ENCODE results near the gene SV2C.

SV2C gene

DNA sequence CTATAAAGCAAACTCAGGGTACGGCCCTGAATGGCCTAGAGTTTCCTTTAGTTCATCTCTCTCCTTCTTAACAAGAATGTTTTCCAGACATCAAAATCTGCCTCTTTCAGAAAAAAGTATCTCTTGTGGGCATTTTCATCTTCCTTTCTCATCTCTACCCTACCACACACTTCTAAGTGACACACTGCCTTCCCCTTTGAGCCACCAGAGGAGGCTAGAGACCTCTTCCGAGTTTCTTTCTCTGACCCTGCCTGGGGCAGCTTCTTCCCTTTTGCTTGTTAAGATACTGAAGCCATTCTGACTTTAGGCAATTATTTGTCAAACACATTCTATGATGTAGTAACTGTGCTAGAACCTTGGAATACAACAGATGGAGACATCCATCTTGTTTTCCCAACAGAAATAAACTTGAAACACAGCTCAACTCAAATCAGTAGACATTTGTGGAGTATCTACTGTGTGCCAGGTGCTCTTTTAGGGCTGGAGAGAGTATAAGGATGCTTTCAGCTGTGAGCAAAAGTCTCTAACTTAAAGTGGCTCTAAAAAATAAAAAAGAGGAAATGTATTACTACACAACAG, 8.6 kb upstream of the SV2C start:
- Histone ChIP-seq H3K9me3 (no peaks in the 10 kb centered on the region), H3K36me3 (no peaks in the 10 kb centered on the region), H3K27me3 (peaks cover 0 to 3% of the 10 kb centered on the region in 2 donors), H3K4me3 (no peak overlapping the region), H3K27ac (no peak overlapping the region), H3K4me1 (no peaks in the 10 kb centered on the region)
- intact Hi-C loops (cut with DNase I; ENCODE audit: low total_unique reads), result no loop called here
- TF ChIP-seq, protein P1, sequence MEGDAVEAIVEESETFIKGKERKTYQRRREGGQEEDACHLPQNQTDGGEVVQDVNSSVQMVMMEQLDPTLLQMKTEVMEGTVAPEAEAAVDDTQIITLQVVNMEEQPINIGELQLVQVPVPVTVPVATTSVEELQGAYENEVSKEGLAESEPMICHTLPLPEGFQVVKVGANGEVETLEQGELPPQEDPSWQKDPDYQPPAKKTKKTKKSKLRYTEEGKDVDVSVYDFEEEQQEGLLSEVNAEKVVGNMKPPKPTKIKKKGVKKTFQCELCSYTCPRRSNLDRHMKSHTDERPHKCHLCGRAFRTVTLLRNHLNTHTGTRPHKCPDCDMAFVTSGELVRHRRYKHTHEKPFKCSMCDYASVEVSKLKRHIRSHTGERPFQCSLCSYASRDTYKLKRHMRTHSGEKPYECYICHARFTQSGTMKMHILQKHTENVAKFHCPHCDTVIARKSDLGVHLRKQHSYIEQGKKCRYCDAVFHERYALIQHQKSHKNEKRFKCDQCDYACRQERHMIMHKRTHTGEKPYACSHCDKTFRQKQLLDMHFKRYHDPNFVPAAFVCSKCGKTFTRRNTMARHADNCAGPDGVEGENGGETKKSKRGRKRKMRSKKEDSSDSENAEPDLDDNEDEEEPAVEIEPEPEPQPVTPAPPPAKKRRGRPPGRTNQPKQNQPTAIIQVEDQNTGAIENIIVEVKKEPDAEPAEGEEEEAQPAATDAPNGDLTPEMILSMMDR (IDR thresholded peaks at IDR 0.05), result no peak
- no peak for DNase-seq

DNA sequence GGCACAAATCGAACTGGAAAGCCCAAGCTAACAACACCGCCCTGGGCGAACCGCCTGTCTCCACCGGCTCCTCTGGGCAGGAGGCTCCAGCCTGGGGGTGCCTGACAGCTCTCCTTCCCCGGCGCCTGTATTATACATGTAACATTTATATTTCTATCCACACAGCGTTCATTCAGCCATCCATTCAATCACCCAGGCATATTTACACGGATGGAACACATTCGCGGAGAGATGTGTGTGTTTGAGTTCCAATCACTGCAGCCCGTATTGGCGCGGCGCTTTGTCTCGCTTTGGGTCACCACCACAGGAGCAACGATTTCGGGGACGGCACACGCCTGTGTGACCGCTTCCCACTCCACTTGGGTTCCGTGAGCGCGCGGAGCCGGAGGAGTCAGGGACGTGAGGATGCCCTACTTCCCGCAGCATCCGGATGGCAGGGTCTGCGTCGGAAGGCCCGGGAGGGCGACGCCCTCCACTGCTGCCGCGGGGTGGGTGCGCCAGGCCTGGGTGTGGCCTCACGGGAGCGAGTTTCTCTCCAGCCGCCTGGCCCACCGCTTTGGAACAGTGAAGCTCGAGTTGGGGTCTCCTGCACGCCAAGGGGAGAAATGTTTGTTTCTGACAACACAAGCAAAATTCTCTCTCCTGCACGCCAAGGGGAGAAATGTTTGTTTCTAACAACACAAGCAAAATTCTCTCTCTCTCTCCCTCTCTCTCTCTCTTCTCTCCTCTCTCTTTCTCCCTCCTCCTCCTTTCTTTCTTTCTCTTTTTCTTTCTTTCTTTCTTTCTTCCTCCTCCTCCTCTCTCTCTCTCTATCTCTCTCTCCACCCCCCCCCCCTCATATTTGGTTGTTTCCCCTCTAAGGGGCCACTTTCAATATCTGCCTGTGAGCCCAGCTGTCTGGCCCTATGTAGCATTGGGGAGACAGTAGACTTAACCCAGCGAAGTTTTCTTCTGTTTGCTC, 1.1 kb upstream of the SV2C start:
- intact Hi-C loops (cut with DNase I; ENCODE audit: low total_unique reads), result no loop called here
- H3K4me3 ChIP-seq, result no peak overlapping the region
- TF ChIP-seq, protein P1 (IDR thresholded peaks at IDR 0.05), result no peak
- peaks cover 0 to 36% (median 26%) of the 10 kb centered on the region in 4 donors for H3K4me1 ChIP-seq
- H3K27me3 ChIP-seq, result peaks cover 0 to 42% of the 10 kb centered on the region in 2 donors
- H3K27ac ChIP-seq, result no peak overlapping the region
- H3K9me3 ChIP-seq, result no peaks in the 10 kb centered on the region
- no peaks in the 10 kb centered on the region for H3K36me3 ChIP-seq
- DNase-seq, result no peak

DNA sequence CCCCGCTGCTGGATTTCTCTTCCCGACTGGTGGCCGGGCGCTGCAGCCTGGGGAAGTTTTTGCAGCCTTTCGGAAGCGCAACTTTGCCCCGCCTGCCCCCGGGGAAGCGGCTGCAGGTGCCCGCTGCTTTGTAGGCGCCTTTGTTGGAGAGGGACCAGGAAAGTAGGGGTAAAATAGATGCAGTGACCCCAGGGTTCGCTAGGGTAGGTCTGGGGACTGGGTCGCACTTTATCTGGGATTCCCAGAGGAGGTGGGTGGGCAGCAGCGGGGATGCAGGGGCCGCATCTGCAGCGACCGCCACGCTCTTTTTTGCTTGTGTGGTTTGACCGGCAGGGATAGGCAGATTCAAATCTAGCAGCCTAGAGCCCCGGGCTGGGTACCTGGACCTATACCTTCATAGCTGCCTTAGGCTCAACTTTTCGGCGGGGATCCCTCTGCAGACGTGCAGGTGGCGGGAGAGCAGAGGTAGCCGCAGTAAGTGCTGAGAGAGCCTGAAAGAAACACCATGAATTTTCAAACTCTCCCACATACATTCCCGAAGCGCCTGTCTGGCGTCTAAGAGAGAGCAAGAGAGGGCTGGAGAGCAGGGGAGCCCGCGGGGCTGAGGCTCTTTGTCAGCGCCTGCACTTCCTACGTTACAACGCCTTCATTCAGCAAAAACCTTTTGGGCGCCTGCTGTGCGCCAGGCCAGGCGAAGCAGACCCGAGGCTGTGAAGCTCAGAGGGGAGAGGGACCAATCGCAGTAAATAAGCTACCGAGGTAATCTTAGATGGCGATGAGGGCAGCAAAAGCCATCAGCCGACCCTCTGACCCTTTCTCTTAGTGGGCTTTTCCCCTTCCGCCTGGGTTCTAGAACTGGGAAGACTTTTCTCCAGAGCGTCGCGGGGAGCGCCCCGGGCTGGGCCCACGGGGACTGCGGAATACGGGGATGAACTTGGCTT, 642 bp downstream of the SV2C start:
- peaks cover 0 to 39% of the 10 kb centered on the region in 2 donors for H3K27me3 ChIP-seq
- TF ChIP-seq, protein P1 (IDR thresholded peaks at IDR 0.05), result no peak
- H3K36me3 ChIP-seq, result no peaks in the 10 kb centered on the region
- no peak for DNase-seq
- H3K4me1 ChIP-seq, result peaks cover 0 to 36% (median 26%) of the 10 kb centered on the region in 4 donors
- intact Hi-C loops (cut with DNase I; ENCODE audit: low total_unique reads), result no loop called here
- H3K9me3 ChIP-seq, result peaks cover 0 to 2% (median 0%) of the 10 kb centered on the region in 3 donors
- H3K27ac ChIP-seq, result no peak overlapping the region
- H3K4me3 ChIP-seq, result peak overlapping the region; percentile 8 to 24

DNA sequence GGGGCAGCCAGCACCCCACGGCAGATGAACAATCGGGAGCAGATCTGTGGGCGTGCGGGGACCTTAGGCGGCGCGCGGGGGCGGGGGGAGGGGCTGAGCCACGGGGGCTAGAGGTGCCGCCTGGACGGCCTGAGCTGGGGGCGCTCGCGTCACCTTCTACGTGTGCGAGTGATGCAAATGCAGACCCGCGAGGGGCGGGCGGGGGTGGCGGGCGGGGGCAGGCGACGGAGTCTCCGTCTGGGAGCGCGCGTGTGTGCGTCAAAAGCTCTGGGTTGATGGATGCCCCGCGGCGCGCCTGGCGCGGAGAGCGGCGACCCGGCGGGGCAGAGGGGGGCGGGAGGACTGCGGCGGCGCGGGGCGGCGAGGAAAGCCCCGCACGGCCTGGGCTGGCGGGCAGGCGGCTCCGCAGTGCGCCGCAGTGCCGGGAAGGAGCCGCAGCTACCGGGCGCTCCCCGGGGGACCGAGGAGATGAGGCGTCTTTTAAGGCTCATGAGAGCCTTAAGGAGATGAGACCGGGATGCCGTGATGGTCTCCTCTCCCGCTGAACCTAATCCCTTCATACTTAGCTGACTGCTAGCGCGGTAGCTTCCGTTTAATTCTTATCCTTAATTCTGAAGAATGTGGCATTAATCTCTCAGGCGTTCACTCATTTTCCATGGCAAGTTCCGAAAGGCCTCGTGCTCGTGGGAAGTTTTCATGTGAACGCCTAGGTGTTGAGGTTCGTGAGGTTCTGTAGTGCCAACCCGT, 1.5 kb downstream of the SV2C start:
- Histone ChIP-seq H3K27me3 (peaks cover 0 to 39% of the 10 kb centered on the region in 2 donors), H3K36me3 (no peaks in the 10 kb centered on the region), H3K27ac (no peak overlapping the region), H3K4me1 (peaks cover 0 to 36% (median 26%) of the 10 kb centered on the region in 4 donors), H3K9me3 (peaks cover 0 to 4% (median 0%) of the 10 kb centered on the region in 3 donors), H3K4me3 (no peak overlapping the region)
- TF ChIP-seq, protein P1 (IDR thresholded peaks at IDR 0.05), result no peak
- DNase-seq, result no peak
- intact Hi-C loops (cut with DNase I; ENCODE audit: low total_unique reads), result no loop called here

DNA sequence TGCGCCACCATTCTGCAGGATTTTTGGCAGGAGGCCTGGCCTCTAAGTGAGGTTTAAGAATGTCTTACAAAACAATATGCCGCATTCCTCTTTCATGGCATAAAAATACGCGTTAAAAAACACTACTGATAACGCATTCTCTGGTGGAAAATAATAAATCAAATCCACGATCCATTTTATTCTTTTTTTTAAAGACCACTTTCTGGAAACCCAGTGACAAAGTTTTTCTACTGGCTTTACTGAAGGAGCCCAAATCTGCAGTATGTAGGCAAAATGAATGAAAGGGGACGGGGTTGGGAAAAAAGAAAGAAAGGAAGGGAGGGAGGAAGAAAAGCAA, 2.0 kb downstream of the SV2C start:
- Histone ChIP-seq H3K9me3 (peaks cover 0 to 4% (median 0%) of the 10 kb centered on the region in 3 donors), H3K27me3 (peaks cover 0 to 39% of the 10 kb centered on the region in 2 donors)

More for the DNA sequence above, 2.0 kb downstream of the SV2C start:
- intact Hi-C loops (cut with DNase I; ENCODE audit: low total_unique reads), result no loop called here
- no peak overlapping the region for H3K27ac ChIP-seq
- H3K4me1 ChIP-seq, result peaks cover 0 to 36% (median 26%) of the 10 kb centered on the region in 4 donors
- TF ChIP-seq, protein P1 (IDR thresholded peaks at IDR 0.05), result no peak
- no peak for DNase-seq
- H3K36me3 ChIP-seq, result no peaks in the 10 kb centered on the region
- H3K4me3 ChIP-seq, result no peak overlapping the region
